NCI-H2081 treated with DMSO at 0.1 percent for 48 hours (cell line): ENCODE results near the gene PKMYT1.
"Not testable (repeated sequence)": the region's sequence is repeated elsewhere in the genome, so short reads cannot be mapped to it uniquely, and the experiment has no call there.

Experiments
- DNase-seq: peaks from one replicate; lab custom pipeline; 2025; lab: John Stamatoyannopoulos, UW

Gene PKMYT1

GRCh38 chr16:2960183-2961010, 19.8 kb downstream of the PKMYT1 start:
- no peak for DNase-seq

- DNase-seq, result no peak
Observed at GRCh38 chr16:2959206-2959605, 21.0 kb downstream of the PKMYT1 start.

- no peak for DNase-seq
Observed at GRCh38 chr16:2956579-2956956, 23.7 kb downstream of the PKMYT1 start.

GRCh38 chr16:2955779-2956578, 24.3 kb downstream of the PKMYT1 start:
- DNase-seq, result no peak

- no peak for DNase-seq
Observed at GRCh38 chr16:2955438-2955778, 24.8 kb downstream of the PKMYT1 start.

GRCh38 chr16:2954656-2955381, 25.4 kb downstream of the PKMYT1 start:
- no peak for DNase-seq

- DNase-seq, result no peak
Observed at GRCh38 chr16:2953706-2954627, 26.3 kb downstream of the PKMYT1 start.

- DNase-seq, result no peak
Observed at GRCh38 chr16:2952679-2953078, 27.6 kb downstream of the PKMYT1 start.

- no peak for DNase-seq
Observed at GRCh38 chr16:2950773-2951172, 29.5 kb downstream of the PKMYT1 start.

- no peak for DNase-seq
Observed at GRCh38 chr16:2950353-2950724, 29.9 kb downstream of the PKMYT1 start.

- DNase-seq, result no peak
Observed at GRCh38 chr16:2949705-2950352, 30.4 kb downstream of the PKMYT1 start.

GRCh38 chr16:2948807-2949704, 31.2 kb downstream of the PKMYT1 start:
- DNase-seq, result no peak

GRCh38 chr16:2946649-2947048, 33.6 kb downstream of the PKMYT1 start:
- no peak for DNase-seq

GRCh38 chr16:2943716-2944115, 36.5 kb downstream of the PKMYT1 start:
- not testable (repeated sequence) for DNase-seq

GRCh38 chr16:2942045-2942444, 38.2 kb downstream of the PKMYT1 start:
- DNase-seq, result no peak

GRCh38 chr16:2939968-2940367, 40.3 kb downstream of the PKMYT1 start:
- no peak for DNase-seq

- no peak for DNase-seq
Observed at GRCh38 chr16:2938206-2938605, 42.0 kb downstream of the PKMYT1 start.

- DNase-seq, result no peak
Observed at GRCh38 chr16:2937170-2937569, 43.1 kb downstream of the PKMYT1 start.

GRCh38 chr16:2936436-2937011, 43.7 kb downstream of the PKMYT1 start:
- no peak for DNase-seq

GRCh38 chr16:2934450-2934849, 45.8 kb downstream of the PKMYT1 start:
- no peak for DNase-seq
